Activated T-cell treated with anti-CD3 and anti-CD28 coated beads for 4 hours (primary cell): ENCODE data around the gene SNTB2.

Experiments
- DNase-seq: peaks from one replicate; pipeline ENCODE4 v3.0.0-alpha.2; 2020

SNTB2 gene

GRCh38 chr16:69182730-69183416 lies 4.1 kb upstream of the SNTB2 start:
- no peak for DNase-seq

- DNase-seq, result peak; percentile 21
Observed at GRCh38 chr16:69187446-69188235, 677 bp downstream of the SNTB2 start.

- no peak for DNase-seq
Observed at GRCh38 chr16:69188236-69188549, 1.2 kb downstream of the SNTB2 start.

- DNase-seq, result no peak
Observed at GRCh38 chr16:69188716-69189115, 1.8 kb downstream of the SNTB2 start.

GRCh38 chr16:69190046-69190588 lies 3.2 kb downstream of the SNTB2 start:
- no peak for DNase-seq

- no peak for DNase-seq
Observed at GRCh38 chr16:69190598-69190997, 3.6 kb downstream of the SNTB2 start.

GRCh38 chr16:69191136-69191535 lies 4.2 kb downstream of the SNTB2 start:
- no peak for DNase-seq

- no peak for DNase-seq
Observed at GRCh38 chr16:69193855-69194254, 6.9 kb downstream of the SNTB2 start.

- no peak for DNase-seq
Observed at GRCh38 chr16:69194488-69194887, 7.5 kb downstream of the SNTB2 start.

GRCh38 chr16:69195369-69196029 lies 8.5 kb downstream of the SNTB2 start:
- no peak for DNase-seq

- DNase-seq, result no peak
Observed at GRCh38 chr16:69197573-69197972, 10.6 kb downstream of the SNTB2 start.

GRCh38 chr16:69199382-69199781 lies 12.4 kb downstream of the SNTB2 start:
- no peak for DNase-seq

GRCh38 chr16:69201291-69201690 lies 14.3 kb downstream of the SNTB2 start:
- DNase-seq, result no peak

- no peak for DNase-seq
Observed at GRCh38 chr16:69201787-69202186, 14.8 kb downstream of the SNTB2 start.

- DNase-seq, result no peak
Observed at GRCh38 chr16:69204172-69204571, 17.2 kb downstream of the SNTB2 start.

GRCh38 chr16:69209735-69210134 lies 22.8 kb downstream of the SNTB2 start:
- DNase-seq, result no peak

GRCh38 chr16:69217433-69217832 lies 30.5 kb downstream of the SNTB2 start:
- DNase-seq, result no peak

GRCh38 chr16:69219279-69219678 lies 32.3 kb downstream of the SNTB2 start:
- no peak for DNase-seq

GRCh38 chr16:69223882-69224281 lies 36.9 kb downstream of the SNTB2 start:
- no peak for DNase-seq

GRCh38 chr16:69225121-69225520 lies 38.2 kb downstream of the SNTB2 start:
- no peak for DNase-seq

- DNase-seq, result no peak
Observed at GRCh38 chr16:69233124-69233523, 46.2 kb downstream of the SNTB2 start.

- DNase-seq, result no peak
Observed at GRCh38 chr16:69234460-69234859, 47.5 kb downstream of the SNTB2 start.

GRCh38 chr16:69236319-69236718 lies 49.4 kb downstream of the SNTB2 start:
- DNase-seq, result no peak

- DNase-seq, result no peak
Observed at GRCh38 chr16:69237296-69237695, 50.3 kb downstream of the SNTB2 start.
